ENCODE results near the gene NPC1.
A peak's percentile ranks its signal among the peaks of the same experiment; 100 is the strongest.
"Not testable (repeated sequence)": the region's sequence is repeated elsewhere in the genome, so short reads cannot be mapped to it uniquely, and the experiment has no call there.

The NPC1 gene

GRCh38 chr18:23495723-23496440, 90.4 kb downstream of the NPC1 start:
- no peak for DNase-seq (ENCODE audit: insufficient read length, low spot score)

GRCh38 chr18:23494992-23495391, 91.3 kb downstream of the NPC1 start:
- DNase-seq (ENCODE audit: insufficient read length, low spot score): no peak
- FAIRE-seq: no peak

More at GRCh38 chr18:23495723-23496440, 90.4 kb downstream of the NPC1 start:
- FAIRE-seq: no peak

GRCh38 chr18:23493654-23494053, 92.7 kb downstream of the NPC1 start:
- FAIRE-seq: no peak
- no peak for DNase-seq (ENCODE audit: insufficient read length, low spot score)

GRCh38 chr18:23489586-23489985, 96.7 kb downstream of the NPC1 start:
- not testable (repeated sequence) for FAIRE-seq; DNase-seq (ENCODE audit: insufficient read length, low spot score)

GRCh38 chr18:23487738-23488570, 98.4 kb downstream of the NPC1 start:
- DNase-seq (ENCODE audit: insufficient read length, low spot score): no peak
- peak; percentile 69 for FAIRE-seq

- no peak for DNase-seq (ENCODE audit: insufficient read length, low spot score)
- FAIRE-seq: no peak
Observed at GRCh38 chr18:23485386-23485785, 100.9 kb downstream of the NPC1 start.

GRCh38 chr18:23484561-23485182, 101.6 kb downstream of the NPC1 start:
- no peak for DNase-seq (ENCODE audit: insufficient read length, low spot score)
- FAIRE-seq: no peak

Data from GM19239 (cell line).